ENCODE results near the gene TMEM14B.

- TF ChIP-seq CTCF (IDR thresholded peaks at IDR 0.05) (no peak), POLR2A (IDR thresholded peaks at IDR 0.05) (no peak)
These were observed 24.1 kb upstream of the TMEM14B start for GRCh38 chr6:10723567-10723881.

Measured in heart left ventricle (tissue), 13 donors.